Measurements from ENCODE around the gene LRIT2.
A peak's percentile ranks its signal among the peaks of the same experiment; 100 is the strongest.

The LRIT2 gene

DNA sequence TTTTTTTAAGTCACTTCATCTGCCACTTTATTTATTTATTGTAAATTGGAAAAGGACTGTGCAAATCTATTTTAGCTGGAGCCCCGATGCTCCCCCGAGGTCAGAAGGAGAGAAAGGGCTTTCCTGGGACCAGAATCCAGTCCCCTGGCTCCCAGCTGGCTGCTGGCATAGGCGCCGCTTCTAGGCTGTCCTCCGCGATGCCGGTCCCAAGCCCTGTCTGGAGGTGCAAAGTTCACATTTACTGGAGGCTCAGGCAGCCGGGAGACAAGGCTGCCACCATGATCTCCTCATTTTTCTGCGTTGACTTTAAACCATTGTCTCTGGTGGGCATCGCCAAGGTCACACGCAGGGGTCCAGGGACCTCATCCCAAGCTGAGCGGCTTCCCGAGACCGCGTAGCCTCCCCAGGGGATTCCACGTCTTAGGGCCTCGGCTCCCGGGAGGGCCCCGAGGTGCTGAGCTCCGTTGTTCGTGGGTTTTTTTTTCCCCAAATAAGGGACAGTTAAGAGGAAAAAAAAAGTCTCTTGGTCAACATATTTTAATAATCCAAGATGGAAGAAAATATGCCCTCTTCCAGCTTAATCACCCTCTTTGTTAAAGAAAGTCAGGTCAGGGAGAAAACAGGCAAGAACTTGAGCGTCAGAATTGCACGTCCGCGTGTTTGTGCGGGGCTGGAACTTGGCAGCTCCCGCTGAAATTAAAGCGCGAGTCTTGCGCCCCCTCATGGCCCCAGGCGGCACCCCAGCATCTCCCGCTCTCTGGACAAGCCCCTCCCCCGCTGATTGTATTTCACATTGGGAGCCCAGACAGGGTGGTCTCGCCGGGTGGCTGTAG is 31.4 kb upstream of the LRIT2 start:
- DNase-seq (ENCODE audit: low read depth) = peak; percentile 51
- H3K4me3 ChIP-seq (replicated peaks; ENCODE audit: low read depth, low read length) = no peak overlapping the region
- peak; percentile 58 for TF ChIP-seq CTCF (IDR thresholded peaks at IDR 0.05; ENCODE audit: low read length, missing control alignments)

DNA sequence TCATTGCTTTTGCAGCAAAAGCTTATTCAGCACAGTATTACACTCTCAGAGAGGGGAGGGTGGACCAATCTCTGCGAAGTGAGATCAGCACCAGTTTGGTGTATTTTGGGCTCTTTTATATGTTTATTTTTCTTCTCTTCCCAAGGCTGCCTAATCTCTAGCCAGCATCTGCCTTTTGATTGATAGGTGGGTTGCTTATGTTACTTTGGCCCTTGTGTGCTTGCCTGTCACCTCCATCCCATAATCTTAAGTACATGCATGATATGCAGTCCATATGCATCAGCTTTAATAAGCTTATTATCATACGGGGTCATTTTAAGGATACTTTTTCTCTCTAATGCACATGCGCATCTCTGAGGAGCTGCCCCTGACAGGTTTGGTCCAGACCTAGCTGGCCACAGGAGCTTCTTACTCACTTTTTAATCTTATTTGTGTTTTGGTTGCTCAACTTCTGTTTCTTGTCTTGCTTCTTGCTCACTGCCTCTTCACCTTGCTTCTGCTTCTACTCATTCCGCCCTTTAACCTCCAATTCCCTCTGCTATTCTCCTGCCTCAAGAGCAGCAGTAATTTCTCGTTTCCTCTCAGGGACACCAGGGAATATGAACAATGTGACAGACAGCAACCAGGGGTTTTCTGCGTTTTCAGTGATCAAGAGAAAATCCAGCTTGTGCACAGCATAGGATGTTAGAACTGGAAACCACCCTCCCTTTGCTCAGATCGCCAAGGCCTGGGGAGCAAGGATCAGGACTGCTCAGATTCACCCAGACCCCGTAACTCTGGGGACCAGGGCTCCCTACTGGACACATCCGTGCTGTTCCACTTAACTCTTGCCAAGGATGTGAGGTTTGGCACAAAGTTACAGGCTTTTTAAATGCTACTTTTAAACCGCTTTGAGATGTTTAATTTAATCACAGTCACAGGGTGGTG is 29.5 kb upstream of the LRIT2 start:
- no peak overlapping the region for H3K4me3 ChIP-seq (replicated peaks; ENCODE audit: low read depth, low read length)
- TF ChIP-seq CTCF (IDR thresholded peaks at IDR 0.05; ENCODE audit: low read length, missing control alignments) = no peak
- no peak for DNase-seq (ENCODE audit: low read depth)

DNA sequence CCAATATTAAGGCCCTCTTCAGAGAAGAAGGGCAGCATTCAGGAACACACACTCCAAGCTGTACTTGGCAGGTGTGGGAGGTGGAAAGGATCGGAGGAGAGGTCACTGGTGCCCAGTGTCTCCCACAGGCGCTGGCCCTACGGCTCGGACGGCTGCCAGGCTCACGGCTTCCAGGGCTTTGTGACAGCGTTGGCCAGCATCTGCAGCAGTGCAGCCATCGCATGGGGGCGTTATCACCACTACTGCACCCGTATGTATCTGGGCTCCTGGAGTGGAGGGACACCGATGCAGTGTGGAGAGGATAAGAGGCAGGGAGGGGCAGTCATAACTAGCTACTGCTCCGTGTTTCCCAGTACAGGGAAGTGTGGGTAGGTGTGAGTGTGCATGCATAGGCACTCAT is 23.4 kb upstream of the LRIT2 start:
- no peak overlapping the region for H3K4me3 ChIP-seq (replicated peaks; ENCODE audit: low read depth, low read length)
- TF ChIP-seq CTCF (IDR thresholded peaks at IDR 0.05; ENCODE audit: low read length, missing control alignments) = no peak
- no peak for DNase-seq (ENCODE audit: low read depth)

GRCh38 chr10:84247496-84247895 is 22.2 kb upstream of the LRIT2 start:
- TF ChIP-seq CTCF (IDR thresholded peaks at IDR 0.05; ENCODE audit: low read length, missing control alignments) = no peak
- no peak overlapping the region for H3K4me3 ChIP-seq (replicated peaks; ENCODE audit: low read depth, low read length)
- no peak for DNase-seq (ENCODE audit: low read depth)

GRCh38 chr10:84244651-84245270 is 19.4 kb upstream of the LRIT2 start, which contains the start of gene RGR:
TSS of gene RGR (plus strand) at chr10:84245053. CDS start at chr10:84245091, 38 bp downstream.
- DNase-seq (ENCODE audit: low read depth) = no peak
- no peak within 1 kb of the TSS for H3K4me3 ChIP-seq (replicated peaks; ENCODE audit: low read depth, low read length)
- TF ChIP-seq CTCF (IDR thresholded peaks at IDR 0.05; ENCODE audit: low read length, missing control alignments) = no peak

DNA sequence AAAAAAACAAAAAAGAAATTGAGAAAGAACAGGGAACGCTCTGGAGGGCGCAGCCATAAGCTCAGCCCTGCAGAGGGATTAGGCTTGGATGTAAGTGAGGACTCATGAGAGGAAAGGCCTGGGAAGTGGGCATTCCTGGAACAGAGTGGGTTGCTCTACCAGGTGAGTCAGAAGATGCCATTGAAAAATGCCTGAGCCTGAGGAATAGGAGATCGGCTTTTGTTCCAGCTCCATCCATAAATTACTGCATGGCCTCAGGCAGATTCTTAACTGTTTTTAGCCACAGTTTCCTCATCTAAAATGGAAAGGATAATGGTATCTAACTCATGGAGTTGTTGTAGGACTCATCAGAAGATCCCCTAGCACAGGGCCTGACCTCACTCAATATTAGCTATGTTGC is 18.4 kb upstream of the LRIT2 start:
- DNase-seq (ENCODE audit: low read depth) = no peak
- H3K4me3 ChIP-seq (replicated peaks; ENCODE audit: low read depth, low read length) = no peak overlapping the region
- TF ChIP-seq CTCF (IDR thresholded peaks at IDR 0.05; ENCODE audit: low read length, missing control alignments) = no peak

All from fibroblast of pulmonary artery (primary cell).